Measurements from ENCODE around the gene ABCA4.

The ABCA4 gene

DNA sequence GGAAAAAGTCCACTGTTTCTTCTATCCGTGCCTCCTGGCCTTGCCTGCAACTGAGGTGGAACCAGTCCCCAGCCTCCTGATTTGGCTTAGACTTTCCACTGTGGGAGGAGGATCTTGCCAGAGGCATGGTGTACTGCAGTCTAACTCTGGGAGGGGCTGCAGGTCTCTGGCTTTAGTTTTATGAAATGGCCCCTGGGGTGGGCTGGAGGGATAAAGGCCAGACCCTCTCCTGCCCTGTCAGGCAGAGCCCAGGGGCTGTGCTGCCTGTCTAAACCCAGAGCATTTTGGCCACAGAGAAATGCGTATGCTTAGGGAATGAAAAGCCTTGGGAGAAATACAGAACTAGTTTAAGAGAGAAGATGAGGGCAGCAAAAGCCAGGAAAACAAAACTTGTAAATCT is 73.0 kb downstream of the ABCA4 start:
- DNase-seq: no peak

DNA sequence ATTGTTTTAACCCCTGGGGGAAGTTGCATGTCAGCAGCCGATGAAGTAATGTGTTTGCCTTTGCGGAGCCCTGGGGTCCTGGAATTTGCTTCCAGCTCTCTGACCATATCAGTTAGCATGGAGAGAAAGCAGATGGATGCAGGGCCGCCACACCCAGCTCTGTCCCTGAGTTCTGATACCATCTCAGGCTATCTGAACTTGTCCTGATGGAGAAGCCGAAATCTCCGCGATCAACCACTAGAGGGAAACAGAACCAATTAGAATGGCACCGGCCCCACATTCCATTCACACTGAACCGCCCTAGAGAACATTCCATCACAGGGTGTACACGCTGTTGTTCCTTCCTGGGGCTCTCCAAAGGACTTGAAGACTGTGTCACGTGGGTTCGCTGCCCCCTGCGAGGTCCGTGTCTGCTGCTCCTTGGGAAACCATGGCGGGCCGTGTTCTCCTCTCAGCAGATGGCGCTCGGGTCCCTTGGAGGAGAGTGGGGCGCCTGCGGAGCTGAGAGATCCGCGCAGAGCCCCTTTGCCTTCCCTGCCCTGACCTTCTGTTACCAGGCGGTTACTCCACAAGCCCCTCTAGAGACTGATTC is 75.4 kb downstream of the ABCA4 start:
- DNase-seq: peak; percentile 67

DNA sequence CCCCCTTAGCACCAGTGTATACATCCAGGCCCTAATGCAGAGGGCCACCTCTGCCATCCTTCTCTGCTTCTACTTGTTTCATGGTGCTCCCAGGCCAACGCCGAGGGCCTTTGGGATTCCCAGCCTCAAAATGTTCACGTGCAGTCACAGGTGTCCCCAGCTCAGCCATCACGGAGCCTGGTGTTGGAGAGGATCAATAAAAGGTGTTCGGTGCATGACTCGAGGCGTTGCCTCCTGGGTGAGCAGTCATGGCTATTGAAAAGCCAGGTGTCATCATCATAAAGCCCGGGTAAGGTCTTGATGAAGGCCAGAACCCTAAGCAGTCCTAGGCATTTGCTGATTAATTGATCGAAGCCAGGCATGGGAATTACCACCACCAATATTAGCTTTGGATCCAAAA is 76.1 kb downstream of the ABCA4 start:
- DNase-seq: no peak

DNA sequence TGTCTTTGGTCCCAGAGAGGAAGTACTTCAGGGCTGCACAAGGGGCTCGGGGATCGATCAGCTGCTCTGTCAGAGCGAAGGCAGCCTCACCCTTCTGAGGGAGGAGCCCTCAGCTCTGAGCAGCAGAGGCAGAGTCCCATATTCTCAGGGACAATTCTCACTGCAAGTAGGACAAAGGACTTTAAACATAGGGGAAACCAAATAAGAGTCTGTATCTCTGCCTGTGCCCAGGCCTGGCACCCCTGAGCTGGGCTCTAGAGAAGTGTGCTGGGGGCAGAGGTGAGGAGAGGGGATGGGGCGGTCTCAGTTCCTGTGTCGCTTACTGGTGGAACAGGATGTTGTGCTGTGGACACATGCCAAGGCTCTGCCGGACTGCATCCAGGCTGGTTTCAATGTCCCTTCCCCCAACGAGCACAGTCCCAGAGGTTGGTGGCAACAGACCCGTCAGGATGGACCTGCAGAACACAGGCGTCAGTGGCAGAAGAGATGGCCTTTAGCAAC is 76.6 kb downstream of the ABCA4 start:
- DNase-seq: peak; percentile 56

DNA sequence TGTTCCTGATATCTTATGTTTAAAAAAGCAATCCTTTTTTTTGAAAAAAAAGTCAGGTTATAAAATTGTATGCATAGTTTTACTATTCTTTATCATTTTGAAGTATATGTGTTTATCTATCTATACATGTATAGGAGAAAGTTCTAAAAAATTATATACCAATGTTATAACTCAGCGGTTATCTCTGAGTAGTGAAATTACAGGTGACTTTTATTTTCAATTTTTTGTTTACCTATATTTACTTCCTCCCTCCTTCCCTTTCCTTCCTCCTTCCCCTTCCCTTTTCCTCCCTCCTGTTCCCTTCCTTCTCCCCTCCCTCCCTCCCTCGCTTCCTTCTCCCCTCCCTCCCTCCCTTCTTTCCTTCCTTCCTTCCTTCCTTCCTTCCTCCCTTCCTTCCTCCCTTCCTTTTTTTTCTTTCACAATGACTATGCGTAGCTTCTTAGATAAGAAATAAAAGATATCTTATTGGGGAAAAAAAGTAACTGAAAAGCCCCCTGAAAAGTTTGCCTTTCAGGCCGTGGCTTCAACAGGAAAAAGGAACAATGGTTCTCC is 77.1 kb downstream of the ABCA4 start:
- DNase-seq: no peak

DNA sequence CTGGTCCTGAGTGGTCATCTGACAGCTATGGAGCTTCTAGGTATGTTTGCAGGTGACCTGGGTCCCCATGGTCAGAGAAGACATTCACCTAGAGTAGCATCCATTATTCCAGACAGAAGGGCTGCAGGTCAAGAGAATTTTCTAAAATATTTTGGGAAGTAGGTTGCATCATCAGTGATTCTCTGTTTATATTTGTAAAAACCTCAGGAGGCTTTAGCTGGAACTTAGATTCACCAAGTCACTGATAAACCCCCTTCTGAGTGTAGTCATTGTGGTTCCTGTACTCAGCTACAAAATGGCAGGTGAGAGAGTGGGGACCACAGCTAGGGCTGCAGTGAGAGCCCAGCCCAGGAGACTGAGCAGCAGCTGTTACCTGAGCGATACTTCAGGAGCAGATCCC is 78.6 kb downstream of the ABCA4 start:
- DNase-seq: no peak

DNA sequence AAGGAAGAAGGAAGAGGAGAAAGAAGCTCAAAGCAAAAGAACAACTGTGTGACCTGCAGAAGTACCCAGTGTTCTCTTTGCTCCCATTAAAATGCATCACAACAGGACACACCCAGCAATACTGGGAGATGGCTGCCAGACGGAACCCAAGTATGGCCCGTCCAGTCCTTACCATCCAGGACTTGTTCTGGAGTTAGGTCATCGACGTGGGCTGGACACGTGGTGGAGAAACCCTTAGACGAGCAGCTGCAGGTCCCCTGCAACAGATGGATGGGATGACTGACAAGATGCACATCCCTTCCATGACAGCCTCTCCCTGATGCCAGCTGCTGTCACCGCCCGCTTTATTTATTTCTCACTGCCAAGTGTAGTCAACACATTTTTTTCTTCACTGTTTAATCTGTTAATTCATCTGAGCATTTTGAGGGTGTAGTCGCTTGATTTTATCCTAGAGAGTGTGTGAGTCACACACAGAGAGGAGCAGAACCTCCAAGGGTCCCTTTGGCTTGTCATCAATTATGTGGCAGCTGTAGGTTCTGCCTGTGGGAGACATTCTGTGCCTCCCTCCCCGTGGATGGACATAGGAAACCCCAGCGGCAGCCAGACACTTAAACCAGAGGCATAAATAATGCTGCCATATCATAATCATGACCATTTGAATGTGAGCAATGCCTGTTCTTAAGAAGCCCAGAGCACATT is 80.9 kb downstream of the ABCA4 start:
- no peak for DNase-seq

DNA sequence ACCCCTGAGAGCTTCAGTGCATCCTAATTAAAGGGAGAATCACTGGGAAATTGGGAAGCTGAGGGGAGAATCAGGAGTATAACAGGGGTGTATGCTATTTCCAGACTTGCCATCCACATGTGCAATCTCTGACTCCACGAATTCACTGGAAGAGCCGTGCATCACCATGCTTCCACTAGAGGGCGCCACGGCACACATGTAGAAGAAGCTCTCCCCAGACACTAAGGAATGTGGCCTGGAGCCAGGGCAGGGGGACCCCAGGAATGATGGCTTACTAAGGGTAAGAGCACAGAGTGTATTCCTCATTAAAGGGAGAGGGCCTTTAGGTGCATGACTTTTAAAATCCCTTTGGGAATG is 81.5 kb downstream of the ABCA4 start:
- peak; percentile 77 for DNase-seq

DNA sequence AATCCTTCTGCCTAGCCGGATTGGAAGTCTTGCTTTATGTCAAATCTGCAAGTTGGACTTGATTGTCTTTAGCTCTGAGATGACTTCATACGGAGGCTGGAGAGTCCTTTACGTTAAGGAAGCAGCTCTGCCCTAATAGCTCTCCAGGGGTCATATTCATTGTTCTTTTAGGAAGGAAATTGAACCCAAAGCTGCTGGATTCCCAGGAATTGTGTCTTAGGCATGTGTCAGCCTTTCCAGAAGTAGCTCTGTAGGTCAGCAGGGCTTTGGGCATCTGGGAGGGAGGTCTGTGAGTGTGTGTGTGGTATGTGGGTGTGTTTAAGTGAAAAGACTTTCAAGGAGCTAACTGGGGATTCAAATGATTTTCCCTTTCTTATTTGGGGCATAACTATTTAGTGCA is 82.4 kb downstream of the ABCA4 start:
- no peak for DNase-seq

DNA sequence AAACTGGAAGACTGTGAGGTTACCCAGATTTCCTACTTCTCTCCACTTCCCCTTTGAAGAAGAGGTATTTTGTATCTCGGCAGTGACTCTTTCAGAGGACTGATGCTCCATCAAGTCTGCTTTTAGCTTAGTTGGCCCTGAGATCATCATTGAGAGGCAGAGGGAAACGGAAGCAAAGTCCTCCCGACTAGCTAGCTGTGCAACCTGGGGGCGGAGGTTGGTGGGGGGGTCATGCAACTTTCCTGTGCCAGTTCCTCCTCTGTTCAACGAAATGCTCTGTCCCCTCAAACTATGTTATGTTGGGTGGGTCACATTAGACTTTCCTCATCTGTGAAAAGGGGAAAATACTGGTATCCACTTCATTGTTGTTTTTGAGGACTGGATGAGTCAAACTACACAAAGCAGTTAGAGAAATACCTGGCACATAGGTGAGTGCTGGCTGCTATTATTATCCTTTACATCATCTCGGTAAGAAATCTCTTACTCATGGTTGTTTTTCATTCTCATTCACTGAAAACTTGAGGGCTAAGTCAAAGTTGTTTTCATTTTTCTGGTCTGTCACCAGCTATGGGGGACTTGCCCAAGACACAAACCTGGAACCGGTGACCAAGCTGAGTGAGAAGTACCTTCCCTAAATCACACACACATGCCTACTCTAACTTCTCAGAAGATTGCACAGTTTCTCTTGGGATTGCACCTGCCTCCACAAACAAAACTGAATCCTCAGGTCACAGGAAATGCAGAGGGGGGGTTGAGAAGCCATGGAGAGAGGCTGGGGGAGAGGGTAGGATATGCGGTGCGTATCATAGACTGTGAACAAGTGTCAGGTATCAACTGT is 83.3 kb downstream of the ABCA4 start:
- DNase-seq: no peak

DNA sequence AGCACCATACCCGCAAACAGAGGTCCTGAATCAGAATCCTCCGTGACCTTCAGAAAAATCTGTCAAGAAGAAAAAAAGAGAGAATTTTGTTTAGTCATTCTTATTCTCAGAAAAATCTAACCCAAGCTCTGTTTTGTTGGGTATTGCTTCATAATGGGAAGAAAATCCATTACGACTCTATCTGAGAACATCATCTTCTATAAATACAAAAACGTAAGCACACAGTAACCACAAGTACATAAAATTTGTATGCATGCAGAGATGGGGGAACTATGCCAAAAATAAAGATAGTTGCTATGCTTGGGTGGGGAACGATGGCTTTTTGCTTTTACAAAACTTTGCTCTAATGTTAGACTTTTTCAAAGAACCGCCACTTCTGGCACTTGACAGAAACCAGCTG is 84.2 kb downstream of the ABCA4 start:
- no peak for DNase-seq

DNA sequence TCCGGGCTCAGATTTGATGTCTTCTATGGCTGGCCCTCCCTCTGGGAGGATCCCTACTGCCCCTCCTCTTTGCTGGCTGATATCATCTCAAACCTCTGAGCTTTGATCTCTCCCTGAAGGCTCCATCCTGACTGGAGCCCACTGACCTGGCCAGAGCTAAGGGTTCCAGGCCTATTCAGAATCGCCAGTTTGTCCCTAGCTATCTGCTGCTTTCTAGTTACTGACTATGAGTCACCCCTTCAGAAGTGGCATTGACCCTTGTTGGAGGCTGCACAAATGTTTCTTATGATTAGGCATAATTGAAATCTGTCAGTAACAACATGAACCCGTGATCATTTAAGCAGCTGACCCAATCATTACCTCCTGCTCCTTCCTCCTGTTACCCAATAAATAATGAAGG is 87.1 kb downstream of the ABCA4 start:
- DNase-seq: no peak

DNA sequence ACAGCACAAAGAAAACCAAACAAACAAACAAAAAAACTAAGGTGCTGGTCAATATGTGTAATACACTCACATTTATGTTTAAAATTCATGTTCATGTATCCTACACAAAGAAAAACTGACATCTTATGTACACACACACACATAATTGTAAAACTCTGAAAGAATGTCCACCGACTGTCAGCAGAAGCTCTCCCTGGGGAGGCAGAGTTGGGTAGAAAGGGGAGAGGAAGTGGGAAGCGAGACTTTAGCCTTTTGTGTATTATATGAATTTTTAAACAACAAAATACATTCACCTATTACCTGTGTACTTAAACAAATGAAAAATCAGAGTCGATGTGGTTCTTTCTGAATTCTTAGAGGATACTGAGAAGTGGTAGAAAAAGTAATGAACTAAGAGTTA is 88.3 kb downstream of the ABCA4 start:
- no peak for DNase-seq

DNA sequence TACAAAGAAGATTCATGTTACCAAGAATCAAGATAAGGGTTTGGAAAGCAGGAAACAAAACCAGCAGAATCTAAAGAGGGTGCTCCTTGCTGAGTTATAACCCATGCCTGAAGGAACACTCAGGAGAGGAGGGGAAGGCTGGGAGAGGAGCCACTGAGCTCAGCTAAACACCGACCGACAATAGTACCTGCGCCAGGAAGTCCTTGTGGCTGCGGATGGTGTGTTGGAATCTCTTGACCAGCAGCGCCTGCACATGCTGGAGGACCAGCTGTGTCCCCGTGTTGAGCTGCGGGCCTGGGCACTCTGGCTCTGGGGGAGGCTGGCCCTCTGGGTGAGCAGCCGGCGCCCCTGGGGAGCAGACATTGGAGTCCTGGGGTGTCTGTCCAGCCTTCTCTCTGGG is 89.4 kb downstream of the ABCA4 start:
- DNase-seq: no peak

DNA sequence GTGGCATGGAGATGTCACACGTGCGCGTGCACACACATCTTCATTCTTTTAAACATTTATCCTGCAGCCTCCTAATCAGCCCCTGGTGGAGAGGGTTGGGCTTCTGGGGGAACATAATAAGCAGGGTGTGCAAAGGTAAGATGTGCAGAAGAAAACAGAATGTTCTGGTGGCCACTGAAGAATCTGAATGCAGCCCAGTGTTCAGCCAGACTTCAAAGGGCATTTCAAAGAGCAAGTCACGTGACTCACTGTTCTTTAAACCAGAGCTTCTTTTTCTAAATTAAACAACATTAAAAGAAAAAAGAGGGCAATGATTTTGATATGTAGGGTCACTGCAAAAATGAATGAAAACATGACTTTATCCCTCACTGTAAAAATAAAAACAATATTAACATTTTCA is 89.8 kb downstream of the ABCA4 start:
- no peak for DNase-seq

DNA sequence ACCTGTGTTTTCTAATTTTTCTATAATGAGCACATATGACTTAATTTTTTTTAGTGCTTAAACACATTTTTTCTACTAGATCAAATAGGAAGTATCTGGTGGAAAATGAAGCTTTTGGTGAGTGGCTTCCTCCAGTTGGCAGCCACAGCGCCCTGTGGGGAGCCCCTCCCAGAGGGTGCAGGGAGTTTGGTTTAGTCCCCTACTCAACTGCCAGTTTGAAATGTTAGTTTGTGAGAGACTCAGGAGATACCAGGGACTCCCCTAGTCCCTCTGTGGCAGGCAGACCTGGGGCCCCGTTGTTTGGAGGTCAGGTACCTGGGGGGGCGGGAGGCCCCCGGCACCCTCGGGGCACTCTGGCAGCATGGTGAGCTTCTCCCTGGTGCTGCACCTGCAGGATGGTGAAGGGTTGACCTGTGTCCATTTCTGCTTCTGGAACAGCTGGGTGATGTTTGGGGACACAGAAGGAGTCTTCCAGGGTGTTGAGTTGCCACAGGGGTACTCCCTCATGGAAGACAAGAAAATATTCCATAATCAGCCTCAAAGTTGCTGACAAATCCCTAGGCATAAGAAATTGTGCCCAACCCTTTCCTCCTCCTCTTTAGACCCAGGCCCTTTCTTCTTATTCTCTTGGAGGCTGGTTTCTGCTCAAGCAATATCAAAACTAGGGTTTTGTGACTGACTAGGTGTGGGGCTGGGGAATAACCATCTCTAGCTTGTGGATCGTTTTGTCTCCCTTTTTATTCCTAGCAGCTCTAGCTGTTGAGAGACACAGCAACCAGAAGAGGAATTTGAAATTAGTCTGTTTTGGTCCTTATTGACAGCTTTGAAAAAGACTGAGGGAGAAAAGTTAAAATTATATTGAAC is 91.6 kb downstream of the ABCA4 start:
- no peak for DNase-seq

DNA sequence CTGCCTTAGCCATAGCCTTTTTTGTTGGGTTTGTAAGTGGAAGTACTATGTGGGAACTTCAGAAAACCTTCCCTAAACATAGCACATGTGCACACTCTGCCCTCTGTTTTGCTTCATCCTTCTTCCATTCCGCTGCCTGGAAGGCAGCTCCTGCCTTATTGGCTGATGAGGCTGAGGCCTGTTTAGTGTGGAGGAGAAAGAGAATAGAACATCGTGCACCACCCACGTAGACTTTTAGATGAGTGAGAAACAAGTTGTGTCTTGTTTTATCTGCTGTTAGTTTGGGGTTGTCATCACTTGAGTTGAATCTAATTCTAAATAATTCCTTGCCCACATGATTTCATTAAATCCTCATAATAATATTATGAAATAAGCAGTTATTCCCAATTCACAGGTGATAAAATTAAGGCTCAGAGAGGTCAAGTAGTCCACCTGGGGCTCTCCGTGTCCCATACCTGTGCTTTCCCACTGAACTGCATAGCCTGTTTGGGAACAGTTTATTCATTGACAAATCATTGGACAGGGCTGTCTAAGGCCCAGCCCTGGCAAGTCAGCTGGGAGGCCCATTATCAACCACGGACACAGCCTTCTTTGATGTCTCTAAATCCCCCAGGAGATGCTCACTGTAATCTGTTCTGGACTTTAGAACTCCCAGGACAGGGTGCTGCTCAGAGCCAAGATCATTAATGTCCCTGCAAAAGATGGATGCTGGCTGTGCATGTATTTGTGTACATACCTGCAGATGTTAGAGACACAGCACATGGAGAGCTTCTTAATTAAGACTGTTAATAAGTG is 93.0 kb downstream of the ABCA4 start:
- no peak for DNase-seq

DNA sequence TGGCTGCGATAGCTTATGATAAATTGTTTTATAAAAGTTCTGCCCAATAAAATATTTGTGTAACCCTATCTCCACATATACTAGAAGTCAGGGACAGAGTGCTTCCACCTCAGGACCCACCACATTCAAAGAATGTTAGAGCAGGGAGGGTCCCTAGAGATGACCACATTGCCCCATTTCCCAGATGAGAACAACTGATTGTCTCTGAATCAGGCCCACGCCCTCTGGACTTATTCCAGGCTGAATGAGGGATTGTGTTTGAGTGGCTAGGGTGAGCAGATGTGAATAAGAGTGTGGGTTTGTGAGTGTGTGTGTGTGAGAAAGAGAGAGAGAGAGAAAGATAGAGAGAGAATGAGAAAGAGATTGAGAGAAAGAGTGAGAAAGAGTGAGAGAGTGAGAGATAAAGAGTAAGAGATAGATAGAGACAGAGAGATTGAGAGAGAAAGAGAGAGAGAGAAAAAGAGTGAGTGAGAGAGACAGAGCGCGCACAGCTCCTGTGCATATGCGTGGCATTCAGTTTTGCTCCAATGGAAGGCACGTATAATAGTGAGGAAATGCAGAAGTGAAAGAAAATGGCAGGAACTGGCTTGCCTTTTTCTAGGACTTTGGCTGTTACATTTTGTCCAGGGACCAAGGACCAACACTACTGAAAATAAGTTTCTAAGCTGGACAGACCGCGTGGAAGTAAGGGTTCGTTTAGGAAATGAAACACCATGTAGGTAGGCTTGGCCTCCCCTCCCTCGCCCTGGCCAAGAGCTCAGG is 94.1 kb downstream of the ABCA4 start:
- DNase-seq: peak; percentile 92

DNA sequence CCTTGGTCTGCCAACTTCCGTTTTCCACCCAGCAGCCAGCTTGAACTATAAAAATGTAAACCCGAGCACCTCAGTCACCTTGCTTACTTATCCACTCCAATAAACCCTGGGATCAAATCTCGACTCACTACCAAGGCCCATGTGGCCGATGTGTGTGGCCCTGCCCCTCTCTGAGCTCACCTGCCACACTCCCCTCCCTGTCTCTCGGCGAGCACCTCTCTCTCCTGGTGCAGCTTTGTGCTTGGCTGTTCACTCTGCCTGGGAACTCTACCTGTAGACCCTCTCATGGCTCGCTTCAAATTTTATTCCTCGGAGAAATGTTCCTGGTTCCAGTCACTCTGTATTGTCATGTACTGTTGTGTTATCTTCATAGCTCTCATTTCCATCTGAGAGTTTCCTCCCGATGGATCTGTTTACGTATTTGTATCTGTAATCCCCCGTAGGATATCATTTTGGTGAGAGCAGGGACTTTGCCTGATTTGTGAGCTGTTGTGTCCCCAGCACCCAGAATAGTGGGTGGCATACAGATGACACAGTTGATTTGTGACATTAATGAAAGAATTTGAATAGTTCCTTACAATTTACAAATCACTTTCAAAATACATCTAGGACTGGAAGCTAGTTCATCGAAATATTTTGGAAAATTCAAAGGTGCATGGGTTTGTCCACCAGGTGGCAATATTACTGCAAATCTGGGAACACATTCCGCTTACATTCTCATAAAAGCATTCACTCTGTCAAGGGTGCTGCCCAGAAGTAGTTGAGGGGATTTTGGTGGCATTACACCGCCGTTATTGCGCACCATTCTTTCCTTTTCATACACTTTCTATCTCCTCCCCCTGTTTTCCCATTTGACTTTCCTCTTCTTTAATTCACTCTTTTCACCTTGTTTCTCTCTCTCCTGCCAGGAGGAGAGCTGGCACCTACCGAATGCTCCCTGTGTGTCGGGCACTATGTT is 95.3 kb downstream of the ABCA4 start:
- DNase-seq: peak; percentile 84
